ENCODE data around the gene LMAN2. TPM values are rescaled to one million over a fixed set of nuclear protein-coding genes. Genes with fewer than 3 reads are reported as not detected.

The LMAN2 gene
- total RNA-seq, 4 donors from 2014 or later = 144 to 179 (median 154) TPM

DNA sequence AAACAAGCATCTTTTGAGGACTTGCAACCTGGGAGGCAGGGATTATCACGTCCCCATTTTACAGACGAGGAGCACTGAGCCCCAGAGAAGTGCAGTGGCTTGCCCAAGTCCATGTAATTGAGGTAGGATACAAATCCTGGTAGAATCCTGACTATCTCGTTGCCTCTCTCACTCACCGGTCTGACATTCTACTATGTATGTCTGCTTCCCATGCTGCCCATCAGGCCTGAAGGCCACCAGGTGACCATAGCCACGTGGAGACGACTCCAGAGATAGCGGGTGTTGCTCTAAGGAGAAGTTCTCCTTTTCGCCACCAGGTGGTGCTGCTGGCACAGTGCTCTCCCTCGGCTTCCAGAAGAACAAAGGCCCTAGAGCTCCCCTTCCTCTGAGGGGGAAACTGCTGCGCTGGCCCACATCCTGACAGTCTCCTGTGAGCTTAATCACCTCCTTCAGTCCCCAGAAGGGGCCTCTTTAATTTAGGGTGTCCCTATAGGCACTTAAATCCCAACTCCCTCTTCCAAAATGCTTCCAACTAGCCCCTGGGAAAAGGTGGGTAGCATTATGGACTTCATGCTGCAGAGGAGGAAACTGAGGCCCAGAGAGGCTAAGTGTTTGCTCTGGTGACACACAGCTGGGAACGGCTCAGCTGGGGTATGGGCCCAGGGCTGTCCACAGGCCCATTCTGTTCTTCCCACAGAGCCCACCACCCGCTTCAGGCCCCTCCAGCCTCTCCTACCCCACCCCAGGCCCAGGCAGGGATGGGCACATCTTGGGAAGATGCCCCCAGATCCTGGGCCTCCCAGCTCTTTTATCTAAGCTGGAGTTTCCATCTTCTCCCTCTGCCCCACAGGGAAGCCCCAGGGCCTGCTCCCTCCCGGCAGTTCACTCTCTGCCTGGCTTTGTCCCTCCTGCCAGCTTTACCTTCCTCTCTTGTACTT is 39.2 kb upstream of the LMAN2 start:
- DNase-seq (ENCODE audit: low spot score in 2 of 2) = peak; percentile 77 to 87
- WGBS, 2 donors = 18 to 27% methylated on average over 13 of the region's 13 CpGs
- Histone ChIP-seq H3K9me3 (no peaks in the 10 kb centered on the region), H3K36me3 (no peaks in the 10 kb centered on the region), H3K4me3 (no peak overlapping the region), H3K4me1 (peaks cover 0 to 18% (median 0%) of the 10 kb centered on the region in 4 donors), H3K27me3 (peaks cover 0 to 13% of the 10 kb centered on the region in 2 donors), H3K27ac (no peak overlapping the region)
- TF ChIP-seq POLR2A (IDR thresholded peaks at IDR 0.05) = no peak
- TF ChIP-seq EP300 (IDR thresholded peaks at IDR 0.05) = peak in 1 of 2 donors; percentile 17
- TF ChIP-seq, protein P1, sequence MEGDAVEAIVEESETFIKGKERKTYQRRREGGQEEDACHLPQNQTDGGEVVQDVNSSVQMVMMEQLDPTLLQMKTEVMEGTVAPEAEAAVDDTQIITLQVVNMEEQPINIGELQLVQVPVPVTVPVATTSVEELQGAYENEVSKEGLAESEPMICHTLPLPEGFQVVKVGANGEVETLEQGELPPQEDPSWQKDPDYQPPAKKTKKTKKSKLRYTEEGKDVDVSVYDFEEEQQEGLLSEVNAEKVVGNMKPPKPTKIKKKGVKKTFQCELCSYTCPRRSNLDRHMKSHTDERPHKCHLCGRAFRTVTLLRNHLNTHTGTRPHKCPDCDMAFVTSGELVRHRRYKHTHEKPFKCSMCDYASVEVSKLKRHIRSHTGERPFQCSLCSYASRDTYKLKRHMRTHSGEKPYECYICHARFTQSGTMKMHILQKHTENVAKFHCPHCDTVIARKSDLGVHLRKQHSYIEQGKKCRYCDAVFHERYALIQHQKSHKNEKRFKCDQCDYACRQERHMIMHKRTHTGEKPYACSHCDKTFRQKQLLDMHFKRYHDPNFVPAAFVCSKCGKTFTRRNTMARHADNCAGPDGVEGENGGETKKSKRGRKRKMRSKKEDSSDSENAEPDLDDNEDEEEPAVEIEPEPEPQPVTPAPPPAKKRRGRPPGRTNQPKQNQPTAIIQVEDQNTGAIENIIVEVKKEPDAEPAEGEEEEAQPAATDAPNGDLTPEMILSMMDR (IDR thresholded peaks at IDR 0.05) = peak; percentile 95 to 98 (median 96)

DNA sequence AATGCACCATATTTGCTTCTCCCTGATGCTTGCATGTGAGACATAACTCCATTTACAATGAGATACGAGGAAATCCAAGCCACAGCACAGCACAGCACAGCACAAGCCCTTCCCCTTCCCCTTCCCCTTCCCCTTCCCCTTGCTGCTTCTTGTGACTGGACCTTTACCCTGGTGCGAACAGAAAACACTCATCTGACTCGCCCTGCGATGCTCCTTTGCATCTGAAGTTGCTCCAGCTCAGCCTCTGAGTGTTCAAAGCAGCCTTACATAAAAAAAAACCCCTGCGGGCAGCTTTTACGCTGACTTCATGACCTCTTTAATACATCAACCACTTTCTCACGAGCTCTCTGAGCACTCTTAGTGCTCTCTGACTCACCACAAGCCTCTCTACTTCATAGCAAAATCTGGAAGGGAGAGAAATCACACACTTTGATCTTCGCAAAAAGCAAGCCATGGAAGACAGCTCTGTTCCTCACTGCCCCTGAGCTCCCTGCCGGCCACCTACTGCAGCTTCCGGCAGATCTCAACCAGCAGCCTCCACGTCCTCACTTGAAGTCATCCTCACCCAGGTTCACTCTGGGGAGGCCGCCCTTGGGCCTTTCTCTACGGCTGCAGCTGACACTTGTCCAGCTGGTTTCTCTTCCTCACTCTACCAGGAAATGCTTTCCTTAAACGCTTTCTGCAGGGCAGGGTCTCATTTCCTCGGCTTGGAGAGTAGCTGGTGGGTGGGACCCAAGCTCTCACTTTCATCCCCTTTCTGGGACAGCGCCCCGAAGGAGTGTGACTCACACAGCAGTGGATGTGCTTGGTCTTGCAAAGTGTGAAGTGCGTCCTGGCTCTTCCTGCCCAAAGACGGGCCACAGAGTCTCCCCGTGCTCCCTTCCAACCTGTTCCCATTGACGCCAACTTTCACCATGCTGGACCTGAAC is 38.0 kb upstream of the LMAN2 start:
- H3K27me3 ChIP-seq = peaks cover 0 to 24% of the 10 kb centered on the region in 2 donors
- no peaks in the 10 kb centered on the region for H3K36me3 ChIP-seq
- TF ChIP-seq, protein P1 (IDR thresholded peaks at IDR 0.05) = no peak
- TF ChIP-seq POLR2A (IDR thresholded peaks at IDR 0.05) = no peak
- no peak for TF ChIP-seq EP300 (IDR thresholded peaks at IDR 0.05)
- H3K4me1 ChIP-seq = peaks cover 0 to 18% (median 0%) of the 10 kb centered on the region in 4 donors
- 21 to 22% methylated on average over 21 of the region's 21 CpGs for WGBS, 2 donors
- H3K9me3 ChIP-seq = no peaks in the 10 kb centered on the region
- DNase-seq (ENCODE audit: low spot score in 2 of 2) = no peak
- no peak overlapping the region for H3K4me3 ChIP-seq
- no peak overlapping the region for H3K27ac ChIP-seq

DNA sequence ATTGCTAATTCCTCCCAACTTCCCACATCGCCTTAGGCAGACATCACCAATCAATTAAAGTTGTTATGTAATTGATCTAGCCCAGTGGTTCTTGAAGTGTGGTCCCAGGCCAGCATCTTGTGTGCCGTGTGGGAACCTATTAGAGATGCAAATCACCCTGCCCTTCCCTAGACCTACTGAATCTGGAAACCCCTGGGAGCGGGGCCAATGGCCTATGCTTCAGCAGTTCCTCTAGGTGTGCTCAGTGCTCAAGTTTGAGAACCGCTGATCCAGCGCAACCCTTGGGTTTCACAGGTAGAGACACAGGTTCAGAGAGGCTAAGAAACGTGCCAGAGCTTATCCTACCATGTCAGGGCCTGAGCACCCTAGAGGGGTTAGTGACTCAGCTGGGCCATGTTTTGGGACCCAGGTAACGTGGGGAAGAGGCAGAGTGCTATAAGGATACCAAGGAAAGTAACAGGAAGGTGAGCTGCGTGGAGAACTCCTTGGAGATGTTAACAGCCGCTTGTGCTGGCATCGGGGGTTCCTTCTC is 37.1 kb upstream of the LMAN2 start:
- WGBS, 2 donors = 86% methylated on average over 10 of the region's 10 CpGs
- Histone ChIP-seq H3K4me3 (no peak overlapping the region), H3K27me3 (peaks cover 0 to 25% of the 10 kb centered on the region in 2 donors), H3K9me3 (no peaks in the 10 kb centered on the region), H3K4me1 (peaks cover 0 to 18% (median 0%) of the 10 kb centered on the region in 4 donors), H3K27ac (no peak overlapping the region), H3K36me3 (no peaks in the 10 kb centered on the region)
- TF ChIP-seq, protein P1 (IDR thresholded peaks at IDR 0.05) = no peak
- no peak for TF ChIP-seq POLR2A (IDR thresholded peaks at IDR 0.05)
- TF ChIP-seq EP300 (IDR thresholded peaks at IDR 0.05) = no peak
- no peak for DNase-seq (ENCODE audit: low spot score in 2 of 2)

DNA sequence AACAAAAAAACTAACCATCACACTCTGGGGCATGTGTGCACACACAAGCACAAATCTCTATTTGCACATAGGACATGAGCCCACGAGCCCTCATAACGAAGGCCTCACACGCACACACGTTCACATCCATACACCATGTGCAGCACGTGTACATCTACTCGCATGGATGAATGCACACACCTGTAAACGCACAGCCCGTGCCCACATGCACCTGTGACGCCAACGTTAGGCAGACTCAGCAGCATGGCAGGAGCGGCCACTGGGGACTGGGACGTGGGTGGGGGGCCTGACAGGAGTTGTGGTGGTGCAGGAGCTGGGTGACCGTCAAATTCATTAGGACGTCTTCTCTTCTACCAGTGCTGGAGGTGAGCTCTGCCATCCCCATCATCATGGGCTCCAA is 35.9 kb upstream of the LMAN2 start:
- no peak for DNase-seq (ENCODE audit: low spot score in 2 of 2)
- Histone ChIP-seq H3K27ac (no peak overlapping the region), H3K4me1 (peaks cover 0 to 18% (median 0%) of the 10 kb centered on the region in 4 donors), H3K27me3 (peaks cover 0 to 25% of the 10 kb centered on the region in 2 donors), H3K9me3 (no peaks in the 10 kb centered on the region), H3K36me3 (no peaks in the 10 kb centered on the region), H3K4me3 (no peak overlapping the region)
- TF ChIP-seq, protein P1 (IDR thresholded peaks at IDR 0.05) = no peak
- TF ChIP-seq EP300 (IDR thresholded peaks at IDR 0.05) = no peak
- WGBS, 2 donors = 81 to 83% methylated on average over 14 of the region's 14 CpGs

Data from tibial nerve (tissue), 4 donors.